Occipital lobe (tissue), 3 donors: ENCODE data around the gene LPIN1. TPM values are rescaled to one million over a fixed set of nuclear protein-coding genes. Genes with fewer than 3 reads are reported as not detected.

Experiments
- DNase-seq: peaks from one replicate; lab custom pipeline; 2025; lab: John Stamatoyannopoulos, UW
- small RNA-seq: library from RNA; depleted of rRNA; stranded (forward); fragments of <200 nt; gene quantifications from one replicate; pipeline ENCODE3, GENCODE V24; 2014
- total RNA-seq: library from RNA; depleted of rRNA; stranded (reverse); fragments of >200 nt; gene quantifications from one replicate; pipeline ENCODE4 v1.2.3, GENCODE V29; 2014

Gene LPIN1
- total RNA-seq, 1 donor from 2014 or later: 26.7 TPM

DNA sequence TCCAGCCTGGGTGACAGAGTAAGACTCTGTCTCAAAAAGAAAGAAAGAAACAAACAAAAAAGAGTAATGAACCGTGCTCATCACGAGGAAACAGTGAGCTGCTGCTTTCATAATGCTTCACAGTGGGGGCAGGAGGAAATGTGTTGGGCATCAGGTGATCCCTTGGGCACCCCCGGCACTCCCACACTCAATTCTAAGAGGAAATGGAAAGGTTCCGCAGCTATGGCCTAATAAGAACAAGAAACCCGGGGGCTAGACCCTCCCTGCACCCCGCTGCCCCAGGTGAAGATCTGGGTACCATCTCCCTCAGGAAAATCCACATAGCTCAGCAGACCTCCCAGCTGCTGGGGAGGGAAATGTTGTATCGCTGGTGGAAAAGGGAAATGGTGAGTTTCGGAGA is 118.9 kb downstream of the LPIN1 start:
- DNase-seq: no peak

DNA sequence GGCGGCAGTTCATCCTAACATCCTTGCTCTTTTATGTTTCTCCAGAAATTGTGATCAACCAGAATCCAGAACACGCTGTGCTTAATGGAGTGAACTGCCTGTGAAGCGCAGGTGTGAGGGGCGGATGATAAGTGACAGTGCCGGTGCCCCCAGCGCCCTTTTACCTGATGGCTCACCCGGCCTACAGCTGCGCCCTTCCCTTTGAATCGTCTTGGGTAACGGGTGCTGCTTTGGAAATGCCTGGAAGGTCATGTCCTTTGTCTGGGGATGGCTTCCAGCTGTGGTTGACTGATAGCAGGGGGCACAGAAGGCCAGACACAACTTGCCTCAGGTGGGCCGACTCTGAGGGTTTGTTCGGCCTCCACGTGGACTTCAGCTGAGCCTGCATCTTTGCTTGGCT is 119.4 kb downstream of the LPIN1 start:
- DNase-seq: no peak

DNA sequence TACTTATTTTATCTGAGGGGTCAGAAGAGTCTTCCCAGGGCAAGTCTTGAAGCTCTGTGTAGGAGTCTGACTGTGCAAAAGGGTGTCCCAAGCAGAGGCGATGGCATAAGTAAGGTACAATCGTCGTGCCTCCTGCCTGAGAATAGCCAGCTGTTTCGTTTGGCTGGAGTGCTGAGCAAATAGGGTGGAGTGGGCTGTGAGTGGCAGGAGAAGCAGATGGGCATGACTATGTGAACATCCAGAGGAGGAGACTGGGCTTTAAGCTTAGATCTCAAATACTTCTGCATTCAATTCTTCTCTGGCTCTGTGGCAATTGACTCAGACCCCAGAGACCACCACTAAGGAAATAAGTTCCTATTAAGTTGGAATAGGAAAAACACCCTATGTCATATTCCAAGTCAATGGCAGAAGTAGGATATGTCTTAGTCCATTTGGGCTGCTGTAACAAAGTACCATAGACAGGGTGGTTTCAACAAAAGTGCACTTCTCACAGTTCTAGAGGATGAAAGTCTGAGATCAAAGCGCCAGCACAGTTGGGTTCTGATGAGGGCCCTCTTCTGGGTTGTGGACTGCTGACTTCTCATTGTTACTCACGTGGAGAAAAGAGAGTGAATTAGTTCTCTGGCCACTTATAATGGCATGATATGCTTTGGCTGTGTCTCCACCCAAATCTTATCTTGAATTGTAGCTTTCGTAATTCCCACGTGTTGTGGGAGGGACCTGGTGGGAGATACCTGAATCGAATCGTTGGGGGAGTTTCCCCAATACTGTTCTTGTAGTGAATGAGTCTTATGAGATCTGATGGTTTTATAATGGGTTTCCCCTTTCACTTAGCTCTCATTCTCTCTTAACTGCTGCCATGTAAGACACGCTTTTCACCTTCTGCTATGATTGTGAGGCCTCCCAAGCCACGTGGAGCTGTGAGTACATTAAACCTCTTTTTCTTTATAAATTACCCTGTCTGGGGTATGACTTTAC is 120.2 kb downstream of the LPIN1 start:
- DNase-seq: no peak

DNA sequence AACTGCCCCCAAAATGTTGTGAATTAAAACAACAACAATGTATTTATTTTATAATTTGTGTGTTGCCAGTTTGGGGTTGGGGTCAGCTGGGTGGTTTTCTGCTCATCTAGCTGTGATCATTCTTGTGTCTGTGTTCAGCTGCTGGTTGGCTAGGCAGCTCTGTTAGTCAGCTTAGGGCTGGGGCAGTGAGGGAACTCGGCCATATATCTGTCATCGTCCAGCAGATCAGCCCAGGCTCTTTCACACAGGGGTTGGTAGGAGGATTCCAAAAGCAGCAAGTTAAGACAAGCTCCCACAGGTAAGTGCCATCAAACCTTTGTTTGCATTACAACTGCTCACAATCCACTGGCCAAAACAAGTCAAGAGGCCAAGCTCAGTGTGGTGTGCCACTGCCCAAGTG is 121.5 kb downstream of the LPIN1 start:
- DNase-seq: no peak

DNA sequence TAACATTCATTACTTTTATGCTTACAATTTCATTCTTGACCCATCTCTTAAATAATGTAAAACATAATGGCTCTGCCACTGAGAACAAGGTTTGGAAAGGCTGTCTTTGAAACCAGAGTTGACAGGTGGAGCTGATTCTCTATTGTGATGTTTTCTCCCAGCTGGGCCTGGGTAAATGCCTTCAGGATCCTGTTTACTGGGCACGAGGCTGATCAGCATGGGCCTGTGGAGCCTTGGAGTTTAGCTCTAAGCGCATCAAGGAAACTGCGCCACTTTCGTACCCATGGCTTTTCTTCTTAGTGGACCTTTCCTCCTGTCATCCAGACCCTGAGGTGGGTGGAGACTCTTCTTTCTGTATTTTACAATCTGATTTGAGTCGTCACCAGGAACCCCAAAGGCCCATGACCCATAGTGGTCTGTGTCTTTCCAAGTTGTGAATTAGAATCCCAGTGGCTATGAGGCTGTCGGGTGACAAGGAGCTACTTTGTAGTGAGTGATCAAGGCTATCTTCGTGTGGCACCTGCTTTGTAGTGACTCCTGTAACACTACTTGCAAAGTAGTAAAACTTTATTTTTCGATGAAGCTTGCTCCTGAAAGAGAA is 123.1 kb downstream of the LPIN1 start:
- DNase-seq: no peak

DNA sequence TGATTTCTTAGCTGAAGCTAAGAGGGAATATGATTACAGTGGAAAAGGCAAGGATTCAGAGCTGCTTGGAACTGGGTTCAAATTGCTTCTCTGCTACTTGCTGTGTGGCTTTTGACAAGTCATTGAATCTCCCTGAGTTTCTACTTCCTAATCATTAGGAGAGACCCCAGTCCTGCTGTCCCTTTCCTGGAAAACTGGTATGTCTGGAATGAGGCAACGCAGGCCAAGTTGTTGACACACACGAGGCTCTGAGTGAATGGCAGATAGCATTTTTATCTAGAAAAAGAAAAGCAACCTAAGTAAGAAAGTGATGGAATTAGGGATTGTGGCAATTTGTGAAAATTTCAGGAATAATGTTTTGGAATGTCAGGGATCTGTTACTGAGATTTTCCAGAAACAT is 123.6 kb downstream of the LPIN1 start:
- no peak for DNase-seq

DNA sequence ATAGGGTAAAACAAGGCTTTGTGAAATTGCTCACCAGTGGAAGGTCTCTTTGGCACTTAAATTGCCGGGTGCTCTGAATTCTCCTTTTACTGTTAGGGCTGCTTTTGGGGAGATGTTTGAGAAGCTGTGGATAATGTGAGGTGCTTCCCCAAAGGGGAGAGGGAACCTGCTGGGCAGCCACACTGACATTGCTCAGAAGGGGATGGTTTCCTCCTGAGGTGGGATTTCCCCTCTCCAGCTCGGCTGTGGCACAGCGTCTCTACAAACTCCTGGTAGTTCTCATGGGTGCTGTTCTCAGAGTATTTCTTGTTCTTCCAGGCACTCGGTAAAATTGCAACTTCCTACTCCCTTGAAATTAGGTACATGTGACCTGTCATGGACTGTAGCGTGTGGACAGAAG is 124.2 kb downstream of the LPIN1 start:
- no peak for DNase-seq

DNA sequence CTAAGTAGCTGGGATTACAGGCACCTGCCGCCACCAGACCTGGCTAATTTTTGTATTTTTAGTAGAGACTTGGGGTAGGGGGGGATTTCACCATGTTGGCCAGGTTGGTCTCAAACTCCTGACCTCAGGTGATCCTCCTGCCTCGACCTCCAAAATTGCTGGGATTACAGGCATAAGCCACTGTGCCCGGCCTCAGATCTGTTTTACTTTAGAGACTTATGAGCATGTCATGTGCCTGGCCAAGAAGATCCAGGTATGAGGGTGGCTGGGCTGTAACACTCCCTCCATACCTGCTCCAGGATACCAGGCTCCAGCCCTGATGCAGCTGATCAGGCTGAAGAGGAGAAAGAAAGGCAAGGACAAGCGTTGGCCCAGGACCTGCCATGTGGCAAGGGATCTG is 125.0 kb downstream of the LPIN1 start:
- no peak for DNase-seq

DNA sequence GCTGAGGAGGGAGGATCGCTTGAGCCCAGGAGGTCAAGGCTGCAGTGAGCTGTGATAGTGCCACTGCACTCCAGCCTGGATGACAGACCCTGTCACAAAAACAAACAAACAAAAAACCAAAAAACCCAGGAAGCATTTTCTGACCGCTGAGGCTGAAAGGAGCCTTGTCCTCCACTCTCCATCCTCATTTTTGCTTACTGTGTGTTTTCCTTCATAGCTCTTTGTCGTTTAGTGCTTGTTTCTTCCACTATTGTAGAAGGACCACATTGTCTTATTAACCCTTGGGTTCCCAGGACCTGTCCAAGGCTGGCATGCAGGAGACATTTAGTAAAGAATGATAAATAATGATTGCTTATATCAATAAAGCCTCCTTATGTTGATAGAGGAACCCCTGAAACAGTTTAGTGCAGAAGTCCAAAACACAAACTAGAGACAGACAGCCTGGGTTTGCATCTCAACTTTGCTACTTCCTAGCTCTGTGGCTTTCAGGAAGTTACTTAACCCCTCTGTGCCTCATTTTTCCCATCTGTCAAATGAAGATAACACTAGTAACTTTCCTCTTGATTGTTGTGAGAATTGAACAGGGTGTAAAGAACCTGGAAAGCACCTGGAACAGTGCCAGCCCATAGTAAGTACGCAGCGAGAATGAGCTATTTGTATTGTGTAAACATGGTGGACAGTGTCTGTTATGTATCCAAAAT is 126.0 kb downstream of the LPIN1 start:
- DNase-seq: no peak

DNA sequence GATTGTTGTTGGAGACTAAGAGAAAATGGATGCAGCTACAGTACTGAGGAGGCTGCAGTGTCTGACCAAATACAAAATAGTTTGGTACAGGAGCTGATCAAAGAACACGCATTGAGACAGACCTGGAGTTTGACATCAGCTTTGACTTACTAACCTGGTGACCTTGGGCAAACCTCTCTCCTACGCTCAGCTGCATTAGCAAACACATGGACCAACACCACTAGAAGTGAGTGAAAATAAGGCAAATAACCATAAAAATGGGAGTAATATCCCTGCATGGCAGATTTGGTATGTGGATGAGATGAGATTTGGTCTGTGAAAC is 126.5 kb downstream of the LPIN1 start:
- DNase-seq: no peak

DNA sequence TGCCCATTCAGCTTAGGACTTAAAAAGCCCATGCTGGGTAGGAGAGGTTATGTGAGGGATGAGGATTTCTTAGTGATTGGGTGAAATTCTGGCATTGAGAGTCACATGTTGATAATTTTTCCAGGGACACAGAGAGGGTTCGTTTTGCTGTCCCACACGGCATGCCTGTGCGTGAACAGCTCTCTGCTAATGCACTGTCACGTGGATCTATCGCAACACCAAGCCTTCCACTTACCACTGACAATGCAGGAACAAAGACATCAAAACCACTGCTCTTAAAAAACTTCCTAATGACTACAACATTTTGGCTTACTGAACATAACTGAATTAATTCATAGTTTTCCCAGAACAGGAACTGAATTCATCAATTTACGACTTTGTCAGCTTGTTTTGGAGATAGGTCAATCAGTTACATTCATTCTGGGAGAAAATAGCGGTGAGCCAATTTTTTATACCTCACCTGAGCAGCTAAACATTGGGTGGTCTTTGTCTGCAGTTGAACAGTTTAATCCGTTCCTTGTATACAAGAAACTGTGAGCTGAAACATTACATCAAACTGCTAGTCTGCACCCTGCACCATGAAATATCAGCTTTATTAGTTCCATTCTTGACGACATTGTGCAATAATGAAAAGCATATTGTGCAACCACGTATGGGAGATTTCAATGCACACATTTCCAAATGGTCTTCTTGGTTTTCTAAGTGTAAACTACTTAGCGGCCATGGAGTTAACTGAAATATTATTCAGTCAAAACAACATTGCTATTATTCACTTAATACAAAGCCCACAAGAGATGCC is 127.1 kb downstream of the LPIN1 start:
- DNase-seq: no peak

DNA sequence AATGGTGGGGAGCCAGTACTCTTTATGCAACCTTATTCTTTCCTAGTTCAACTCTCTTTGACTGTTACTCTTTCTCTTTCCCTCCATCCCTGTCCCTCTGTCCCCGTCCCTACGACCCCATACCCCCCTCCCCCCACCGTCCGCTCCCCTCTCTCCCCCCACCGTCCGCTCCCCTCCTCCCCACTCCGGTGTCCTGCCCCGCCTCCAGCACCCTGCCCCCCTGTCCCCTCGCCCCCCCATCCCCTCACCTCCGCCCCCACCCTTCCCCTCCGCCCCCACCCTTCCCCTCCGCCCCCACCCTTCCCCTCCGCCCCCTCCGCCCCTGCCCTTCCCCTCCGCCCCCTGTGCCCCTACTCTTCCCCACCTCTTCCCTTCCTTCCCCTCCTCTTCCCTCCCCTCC is 128.4 kb downstream of the LPIN1 start:
- DNase-seq: no peak

DNA sequence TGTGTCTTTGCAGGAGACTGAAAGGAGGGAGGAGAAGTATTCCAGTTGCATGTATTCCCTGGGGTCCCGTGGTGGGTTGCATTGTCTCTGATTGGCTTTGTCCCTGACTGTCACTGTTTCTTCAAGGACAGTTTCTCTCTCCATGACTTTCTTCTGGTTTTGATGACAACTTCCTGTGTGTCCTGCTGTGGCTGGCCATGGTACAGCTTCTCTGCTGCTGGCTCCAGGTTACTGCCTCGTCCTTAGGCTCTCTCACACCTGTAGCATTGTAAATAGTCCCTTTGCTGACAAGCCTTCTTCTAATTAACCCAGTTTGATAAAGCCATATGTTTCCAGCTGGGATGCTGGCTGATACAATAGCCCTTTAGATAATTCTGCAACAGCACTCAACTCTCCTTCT is 129.0 kb downstream of the LPIN1 start:
- DNase-seq: no peak

DNA sequence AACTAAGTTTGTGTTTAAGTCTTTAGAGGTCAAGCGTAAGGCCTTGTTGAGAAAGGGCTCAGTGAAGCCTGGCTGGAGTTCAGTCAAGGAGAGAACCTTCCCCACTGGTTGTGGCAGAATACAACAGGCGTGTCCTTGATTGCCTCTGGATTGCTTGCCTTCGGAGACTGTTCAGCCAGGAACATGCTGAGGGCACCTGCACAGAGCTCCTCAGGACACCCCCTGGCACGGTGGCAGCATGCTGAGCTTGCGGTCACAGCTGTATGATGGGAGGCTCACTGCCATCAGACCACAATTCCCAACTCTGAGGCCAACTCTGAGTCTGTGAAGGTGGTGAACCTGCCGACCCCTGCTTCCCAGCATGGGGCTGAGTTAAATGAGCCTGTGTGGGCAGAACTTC is 130.0 kb downstream of the LPIN1 start:
- no peak for DNase-seq

DNA sequence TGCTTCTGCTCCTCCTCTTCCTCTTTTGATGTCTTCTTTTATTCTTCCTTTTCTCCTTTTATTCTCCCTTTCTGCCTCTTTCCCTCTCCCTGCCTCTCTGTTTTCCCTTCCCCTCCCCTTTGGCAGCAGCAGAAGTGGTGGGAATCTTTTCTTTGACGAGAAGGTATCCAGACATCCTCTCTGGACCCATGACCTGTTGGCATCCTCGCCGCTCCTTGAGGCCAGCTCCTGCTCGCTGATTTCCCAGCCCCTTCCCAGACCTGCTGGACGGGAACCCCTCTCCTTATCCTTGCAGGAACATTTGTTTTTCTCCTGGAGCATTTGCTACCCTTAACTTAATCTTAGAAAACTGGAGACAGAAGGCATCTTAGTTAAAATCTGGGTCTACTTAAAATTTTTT is 130.5 kb downstream of the LPIN1 start:
- DNase-seq: no peak

Small RNA genes within 50 kb of the gene (small RNA-seq; reads per million reads assigned to genes)
- gene MIR4262: not detected
- gene MIR548S: not detected

Other genes with a start within 250 kb of the LPIN1 start
- gene GREB1, start 212.6 kb upstream of the LPIN1 start, total RNA-seq: 1.4 TPM
- gene NTSR2, start 76.4 kb upstream of the LPIN1 start, total RNA-seq: 0.31 TPM